ENCODE measurements around the gene MTHFSD.

MTHFSD gene

GRCh38 chr16:86490859-86491639 lies 64.0 kb downstream of the MTHFSD start:
- DNase-seq (ENCODE audit: low spot score), result no peak

DNA sequence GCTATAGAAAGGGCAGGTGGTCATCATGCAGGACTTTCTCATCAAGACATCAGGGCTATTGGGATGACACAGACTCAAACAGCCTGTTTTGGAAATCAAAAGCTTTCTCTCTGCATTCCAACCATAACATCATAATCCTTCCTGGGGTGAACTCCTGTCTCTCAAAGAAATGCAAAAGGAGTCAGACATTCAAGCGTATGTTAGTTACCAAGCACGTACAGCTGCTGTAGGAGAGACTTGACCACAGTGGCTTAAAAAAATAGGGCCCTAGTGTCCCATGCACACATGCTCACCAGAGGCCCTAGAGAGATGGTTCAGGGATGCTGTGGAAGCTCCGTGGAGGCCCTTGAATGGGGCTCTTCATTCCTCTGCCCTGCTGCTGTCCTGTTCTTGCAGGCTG lies 69.3 kb downstream of the MTHFSD start:
- DNase-seq (ENCODE audit: low spot score), result no peak

GRCh38 chr16:86484240-86484639 lies 70.8 kb downstream of the MTHFSD start:
- no peak for DNase-seq (ENCODE audit: low spot score)

DNA sequence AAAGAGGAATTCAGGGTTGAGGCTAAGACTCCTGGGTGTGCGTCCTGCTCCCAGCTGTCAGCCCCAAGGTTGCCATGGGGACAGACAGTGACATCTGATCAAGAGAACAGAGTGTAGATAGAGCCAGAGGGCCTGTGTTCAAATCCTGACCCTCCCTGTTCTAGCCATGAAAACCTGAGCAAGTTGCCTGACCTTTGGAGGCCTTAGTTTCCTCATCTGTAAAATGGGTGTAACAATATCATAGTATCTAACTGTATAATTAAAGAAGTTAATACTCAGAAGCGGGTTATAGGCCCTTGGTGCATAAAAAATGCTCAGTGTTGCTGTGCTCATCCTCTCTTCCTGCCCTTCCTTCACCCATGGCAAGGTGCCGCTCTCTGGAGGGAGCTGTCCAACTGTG lies 73.4 kb downstream of the MTHFSD start:
- DNase-seq (ENCODE audit: low spot score), result no peak

- no peak for DNase-seq (ENCODE audit: low spot score)
These were observed 74.6 kb downstream of the MTHFSD start for GRCh38 chr16:86480444-86480843.
